GM12864 (cell line): ENCODE measurements around the gene CEP70.

Experiments used
- DNase-seq: peaks from one replicate; pipeline ENCODE4 v3.0.0-alpha.2; 2011; ENCODE audit warnings: low read depth
- H3K4me3 ChIP-seq: 2 replicates; pipeline ENCODE4 v1.5.1; 2011; ENCODE audit warnings: mild to moderate bottlenecking, low read depth, low read length, control low read depth
- TF ChIP-seq, protein P1 (sequence below): IDR thresholded peaks from 2 replicates; pipeline ENCODE4 v1.5.1; 2011; ENCODE audit warnings: low read depth, mild to moderate bottlenecking, moderate library complexity, low read length, control low read depth, inconsistent platforms; ENCODE audit errors: missing control alignments

The CEP70 gene

GRCh38 chr3:138467931-138468330 is 126.1 kb downstream of the CEP70 start:
- no peak for DNase-seq
- TF ChIP-seq, protein P1, sequence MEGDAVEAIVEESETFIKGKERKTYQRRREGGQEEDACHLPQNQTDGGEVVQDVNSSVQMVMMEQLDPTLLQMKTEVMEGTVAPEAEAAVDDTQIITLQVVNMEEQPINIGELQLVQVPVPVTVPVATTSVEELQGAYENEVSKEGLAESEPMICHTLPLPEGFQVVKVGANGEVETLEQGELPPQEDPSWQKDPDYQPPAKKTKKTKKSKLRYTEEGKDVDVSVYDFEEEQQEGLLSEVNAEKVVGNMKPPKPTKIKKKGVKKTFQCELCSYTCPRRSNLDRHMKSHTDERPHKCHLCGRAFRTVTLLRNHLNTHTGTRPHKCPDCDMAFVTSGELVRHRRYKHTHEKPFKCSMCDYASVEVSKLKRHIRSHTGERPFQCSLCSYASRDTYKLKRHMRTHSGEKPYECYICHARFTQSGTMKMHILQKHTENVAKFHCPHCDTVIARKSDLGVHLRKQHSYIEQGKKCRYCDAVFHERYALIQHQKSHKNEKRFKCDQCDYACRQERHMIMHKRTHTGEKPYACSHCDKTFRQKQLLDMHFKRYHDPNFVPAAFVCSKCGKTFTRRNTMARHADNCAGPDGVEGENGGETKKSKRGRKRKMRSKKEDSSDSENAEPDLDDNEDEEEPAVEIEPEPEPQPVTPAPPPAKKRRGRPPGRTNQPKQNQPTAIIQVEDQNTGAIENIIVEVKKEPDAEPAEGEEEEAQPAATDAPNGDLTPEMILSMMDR: no peak

DNA sequence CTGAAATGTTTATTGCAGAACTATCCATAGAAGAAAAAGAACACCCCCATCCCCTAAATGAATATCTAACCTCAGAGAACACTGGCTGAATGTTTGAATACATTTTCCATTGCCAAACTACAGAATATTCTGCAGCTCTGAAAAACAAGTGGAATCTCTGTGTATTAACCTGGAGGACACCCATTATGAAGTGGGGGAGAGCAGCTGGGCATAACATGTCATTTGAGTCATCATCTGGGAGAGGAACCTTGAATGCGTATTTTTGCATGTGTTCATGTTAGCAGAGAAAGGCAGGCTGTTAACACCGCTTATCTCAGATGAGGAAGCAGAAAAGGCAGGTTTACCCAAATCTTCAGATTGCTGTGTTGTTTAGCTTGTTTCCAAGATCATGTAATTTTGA is 128.1 kb downstream of the CEP70 start:
- DNase-seq: no peak
- TF ChIP-seq, protein P1: no peak
- no peak overlapping the region for H3K4me3 ChIP-seq

More at GRCh38 chr3:138467931-138468330, 126.1 kb downstream of the CEP70 start:
- no peak overlapping the region for H3K4me3 ChIP-seq

GRCh38 chr3:138465451-138465850 is 128.6 kb downstream of the CEP70 start:
- TF ChIP-seq, protein P1: no peak
- DNase-seq: no peak
- H3K4me3 ChIP-seq: no peak overlapping the region

DNA sequence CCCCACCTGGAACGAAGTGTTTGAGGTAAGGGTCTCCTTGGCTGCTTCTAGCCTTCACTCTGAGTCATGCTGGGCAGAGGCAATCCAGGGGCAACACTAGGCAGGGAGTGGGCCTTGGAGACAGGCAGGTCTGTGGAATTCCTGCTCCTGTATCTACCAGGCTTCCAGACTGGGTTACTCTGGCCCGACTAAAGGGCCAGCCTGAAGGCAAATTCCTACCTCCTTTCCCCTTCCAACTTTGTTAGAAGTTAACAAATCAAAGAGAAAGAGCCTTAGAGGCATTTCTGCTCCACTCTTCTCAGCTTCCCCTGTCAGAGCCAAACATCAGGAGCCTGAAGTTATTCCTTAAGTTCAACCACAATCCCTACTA is 129.6 kb downstream of the CEP70 start:
- no peak overlapping the region for H3K4me3 ChIP-seq
- TF ChIP-seq, protein P1: no peak
- no peak for DNase-seq

- H3K4me3 ChIP-seq: no peak overlapping the region
- TF ChIP-seq, protein P1: no peak
- no peak for DNase-seq
These were observed 130.2 kb downstream of the CEP70 start for GRCh38 chr3:138463724-138464490.

- H3K4me3 ChIP-seq: no peak overlapping the region
- TF ChIP-seq, protein P1: no peak
- no peak for DNase-seq
These were observed 132.2 kb downstream of the CEP70 start for GRCh38 chr3:138461896-138462295.

DNA sequence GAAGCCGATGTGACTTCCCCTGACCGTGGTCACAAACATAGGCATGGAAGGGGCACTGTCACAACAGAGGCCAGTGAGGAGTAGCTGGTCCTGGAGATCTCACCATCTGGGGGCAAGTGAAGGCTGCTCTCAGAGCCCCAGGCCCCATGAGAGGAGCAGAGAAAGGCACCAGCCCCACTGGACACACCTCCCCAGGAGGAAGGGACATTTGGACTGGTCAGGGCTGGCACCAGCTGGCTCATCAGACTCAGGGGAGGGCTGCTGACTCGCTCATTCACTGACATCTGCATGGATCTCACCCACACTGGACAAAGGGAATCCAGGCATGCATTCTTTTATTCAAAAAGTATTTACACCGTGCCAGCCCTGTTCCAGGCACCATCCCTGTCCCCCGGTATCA is 132.8 kb downstream of the CEP70 start:
- H3K4me3 ChIP-seq: no peak overlapping the region
- no peak for DNase-seq
- TF ChIP-seq, protein P1: no peak
